Vagina (tissue), 2 donors: ENCODE measurements around the gene AP4S1.

Experiments used
- POLR2A ChIP-seq, 2 donors: fragments of 450-650 bp; IDR thresholded peaks; one replicate each; pipeline ENCODE4 v1.6.1; 2017; ENCODE audit warnings: antibody characterized with exemption in 2 of 2, mild to moderate bottlenecking in 2 of 2, moderate library complexity in 2 of 2
- POLR2AphosphoS5 ChIP-seq, 2 donors: sonication (generic); formaldehyde crosslinking; IDR thresholded peaks; one replicate each; pipeline ENCODE4 v1.9.0; 2017; ENCODE audit warnings: antibody characterized with exemption in 2 of 2, mild to moderate bottlenecking in 2 of 2, low read depth in 1 of 2; ENCODE audit not compliant: insufficient read depth in 1 of 2
- TF ChIP-seq, protein P1 (sequence below), 3 experiments: fragments of 450-650 bp in 2 of 3; fragments of 200-600 bp in 1 of 3; sonication (generic) in 1 of 3; IDR thresholded peaks; one replicate each; pipeline ENCODE4 v1.5.1; 2017 to 2019; ENCODE audit warnings: antibody characterized with exemption in 3 of 3, mild to moderate bottlenecking in 2 of 3, moderate library complexity in 2 of 3

DNA sequence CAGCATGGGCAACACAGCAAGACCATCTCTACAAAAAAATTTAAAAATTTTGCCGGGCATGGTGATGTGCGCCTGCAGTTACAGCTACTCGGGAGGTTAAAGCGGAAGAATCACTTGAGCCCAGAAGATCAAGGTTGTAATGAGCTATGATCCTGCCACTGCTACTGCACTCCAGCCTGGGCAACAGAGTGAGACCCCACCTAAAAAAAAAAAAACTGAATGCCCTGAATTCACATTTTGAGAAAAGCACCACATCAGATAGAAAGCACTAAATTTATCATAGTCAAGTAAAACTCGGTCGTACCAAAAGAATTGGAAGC is 24.1 kb upstream of the AP4S1 start:
- TF ChIP-seq, protein P1, sequence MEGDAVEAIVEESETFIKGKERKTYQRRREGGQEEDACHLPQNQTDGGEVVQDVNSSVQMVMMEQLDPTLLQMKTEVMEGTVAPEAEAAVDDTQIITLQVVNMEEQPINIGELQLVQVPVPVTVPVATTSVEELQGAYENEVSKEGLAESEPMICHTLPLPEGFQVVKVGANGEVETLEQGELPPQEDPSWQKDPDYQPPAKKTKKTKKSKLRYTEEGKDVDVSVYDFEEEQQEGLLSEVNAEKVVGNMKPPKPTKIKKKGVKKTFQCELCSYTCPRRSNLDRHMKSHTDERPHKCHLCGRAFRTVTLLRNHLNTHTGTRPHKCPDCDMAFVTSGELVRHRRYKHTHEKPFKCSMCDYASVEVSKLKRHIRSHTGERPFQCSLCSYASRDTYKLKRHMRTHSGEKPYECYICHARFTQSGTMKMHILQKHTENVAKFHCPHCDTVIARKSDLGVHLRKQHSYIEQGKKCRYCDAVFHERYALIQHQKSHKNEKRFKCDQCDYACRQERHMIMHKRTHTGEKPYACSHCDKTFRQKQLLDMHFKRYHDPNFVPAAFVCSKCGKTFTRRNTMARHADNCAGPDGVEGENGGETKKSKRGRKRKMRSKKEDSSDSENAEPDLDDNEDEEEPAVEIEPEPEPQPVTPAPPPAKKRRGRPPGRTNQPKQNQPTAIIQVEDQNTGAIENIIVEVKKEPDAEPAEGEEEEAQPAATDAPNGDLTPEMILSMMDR (IDR thresholded peaks at IDR 0.05) = no peak
- TF ChIP-seq POLR2A (IDR thresholded peaks at IDR 0.05) (no peak), POLR2AphosphoS5 (IDR thresholded peaks at IDR 0.05; ENCODE audit: insufficient read depth in 1 of 2, low read depth in 1 of 2) (no peak)
